PFSK-1 (cell line): Measurements from ENCODE around the gene LRMDA.

Experiments used
- POLR2AphosphoS5 ChIP-seq: IDR thresholded peaks from 2 replicates; pipeline ENCODE4 v1.6.1; 2012; ENCODE audit warnings: low read depth, mild to moderate bottlenecking, control low read depth, low read length, moderate library complexity
- REST ChIP-seq, 2 experiments: IDR thresholded peaks; 2 replicates each; pipeline versions ENCODE4 v1.6.1 to v1.8.0; 2011 to 2012; ENCODE audit warnings: low read depth in 2 of 2, low read length in 2 of 2, control low read depth in 1 of 2, inconsistent platforms in 1 of 2, mild to moderate bottlenecking in 1 of 2, moderate library complexity in 1 of 2; ENCODE audit not compliant: insufficient read depth in 1 of 2
- SIN3A ChIP-seq: IDR thresholded peaks from 2 replicates; pipeline ENCODE4 v1.6.1; 2012; ENCODE audit warnings: mild to moderate bottlenecking, low read length, moderate library complexity, borderline replicate concordance; ENCODE audit not compliant: insufficient read depth
- TAF1 ChIP-seq: IDR thresholded peaks from 2 replicates; pipeline ENCODE4 v1.6.1; 2012; ENCODE audit warnings: low read length, control low read depth, borderline replicate concordance; ENCODE audit not compliant: insufficient read depth

- TF ChIP-seq TAF1 (no peak), SIN3A (no peak), POLR2AphosphoS5 (no peak), REST (IDR thresholded peaks at IDR 0.05; ENCODE audit: insufficient read depth in 1 of 2, low read depth in 2 of 2, low read length in 2 of 2) (no peak)
Measured at GRCh38 chr10:75904499-75905283, 473.3 kb downstream of the LRMDA start.
